Glutamatergic neuron (in vitro differentiated cells): Measurements from ENCODE around the gene KLHL14. TPM values are rescaled to one million over a fixed set of nuclear protein-coding genes. Genes with fewer than 3 reads are reported as not detected.

ENCODE experiments used
- DNase-seq: peaks from one replicate; pipeline ENCODE4 v3.0.0; 2022
- H3K27ac Mint-ChIP-seq: one replicate; pipeline ENCODE4 v1.8.0; 2020; ENCODE audit warnings: mild to moderate bottlenecking, mixed read lengths, inconsistent platforms; ENCODE audit not compliant: unreplicated experiment
- H3K27me3 Mint-ChIP-seq: one replicate; pipeline ENCODE4 v1.8.0; 2020; ENCODE audit warnings: mild to moderate bottlenecking, moderate library complexity, mixed read lengths, inconsistent platforms; ENCODE audit not compliant: unreplicated experiment
- H3K36me3 Mint-ChIP-seq: one replicate; pipeline ENCODE4 v1.8.0; 2020; ENCODE audit warnings: mild to moderate bottlenecking, mixed read lengths, inconsistent platforms; ENCODE audit not compliant: unreplicated experiment
- H3K4me1 Mint-ChIP-seq: one replicate; pipeline ENCODE4 v1.8.0; 2020; ENCODE audit warnings: mild to moderate bottlenecking, low read depth, mixed read lengths, inconsistent platforms; ENCODE audit not compliant: unreplicated experiment
- H3K4me3 Mint-ChIP-seq: one replicate; pipeline ENCODE4 v1.8.0; 2020; ENCODE audit warnings: mild to moderate bottlenecking, mixed read lengths, inconsistent platforms; ENCODE audit not compliant: unreplicated experiment
- H3K9me3 Mint-ChIP-seq: one replicate; pipeline ENCODE4 v1.8.0; 2020; ENCODE audit warnings: mild to moderate bottlenecking, moderate library complexity, mixed read lengths, inconsistent platforms; ENCODE audit not compliant: unreplicated experiment
- total RNA-seq: library from RNA; stranded (reverse); fragmentation: NEBNext Ultra II Directional; extraction: Animal tissue kit (Norgen Biotek cat#: 25700); gene quantifications from one replicate; pipeline ENCODE4 v1.2.1, GENCODE V29; 2021; ENCODE audit not compliant: unreplicated experiment
- TF ChIP-seq, protein P1 (sequence below): fragments of 200-600 bp; sonication (generic); IDR thresholded peaks from one replicate; pipeline ENCODE4 v1.5.0; 2021; ENCODE audit not compliant: partially characterized antibody, unreplicated experiment

KLHL14 gene
- total RNA-seq, 1 donor from 2014 or later, result not detected

- Mint-ChIP-seq H3K36me3 (no peaks in the 10 kb centered on the region), H3K4me3 (no peak overlapping the region), H3K27me3 (no peaks in the 10 kb centered on the region), H3K4me1 (no peaks in the 10 kb centered on the region), H3K9me3 (no peaks in the 10 kb centered on the region), H3K27ac (no peak overlapping the region)
- DNase-seq, result no peak
- TF ChIP-seq, protein P1, sequence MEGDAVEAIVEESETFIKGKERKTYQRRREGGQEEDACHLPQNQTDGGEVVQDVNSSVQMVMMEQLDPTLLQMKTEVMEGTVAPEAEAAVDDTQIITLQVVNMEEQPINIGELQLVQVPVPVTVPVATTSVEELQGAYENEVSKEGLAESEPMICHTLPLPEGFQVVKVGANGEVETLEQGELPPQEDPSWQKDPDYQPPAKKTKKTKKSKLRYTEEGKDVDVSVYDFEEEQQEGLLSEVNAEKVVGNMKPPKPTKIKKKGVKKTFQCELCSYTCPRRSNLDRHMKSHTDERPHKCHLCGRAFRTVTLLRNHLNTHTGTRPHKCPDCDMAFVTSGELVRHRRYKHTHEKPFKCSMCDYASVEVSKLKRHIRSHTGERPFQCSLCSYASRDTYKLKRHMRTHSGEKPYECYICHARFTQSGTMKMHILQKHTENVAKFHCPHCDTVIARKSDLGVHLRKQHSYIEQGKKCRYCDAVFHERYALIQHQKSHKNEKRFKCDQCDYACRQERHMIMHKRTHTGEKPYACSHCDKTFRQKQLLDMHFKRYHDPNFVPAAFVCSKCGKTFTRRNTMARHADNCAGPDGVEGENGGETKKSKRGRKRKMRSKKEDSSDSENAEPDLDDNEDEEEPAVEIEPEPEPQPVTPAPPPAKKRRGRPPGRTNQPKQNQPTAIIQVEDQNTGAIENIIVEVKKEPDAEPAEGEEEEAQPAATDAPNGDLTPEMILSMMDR, result no peak
Observed at GRCh38 chr18:32810314-32810713, 37.5 kb upstream of the KLHL14 start.

GRCh38 chr18:32805354-32805753, 32.5 kb upstream of the KLHL14 start:
- H3K36me3 Mint-ChIP-seq, result no peaks in the 10 kb centered on the region
- H3K27ac Mint-ChIP-seq, result no peak overlapping the region
- no peak overlapping the region for H3K4me3 Mint-ChIP-seq
- no peak for DNase-seq
- no peaks in the 10 kb centered on the region for H3K9me3 Mint-ChIP-seq
- peaks cover 5% of the 10 kb centered on the region for H3K4me1 Mint-ChIP-seq
- no peaks in the 10 kb centered on the region for H3K27me3 Mint-ChIP-seq
- TF ChIP-seq, protein P1, result no peak

DNA sequence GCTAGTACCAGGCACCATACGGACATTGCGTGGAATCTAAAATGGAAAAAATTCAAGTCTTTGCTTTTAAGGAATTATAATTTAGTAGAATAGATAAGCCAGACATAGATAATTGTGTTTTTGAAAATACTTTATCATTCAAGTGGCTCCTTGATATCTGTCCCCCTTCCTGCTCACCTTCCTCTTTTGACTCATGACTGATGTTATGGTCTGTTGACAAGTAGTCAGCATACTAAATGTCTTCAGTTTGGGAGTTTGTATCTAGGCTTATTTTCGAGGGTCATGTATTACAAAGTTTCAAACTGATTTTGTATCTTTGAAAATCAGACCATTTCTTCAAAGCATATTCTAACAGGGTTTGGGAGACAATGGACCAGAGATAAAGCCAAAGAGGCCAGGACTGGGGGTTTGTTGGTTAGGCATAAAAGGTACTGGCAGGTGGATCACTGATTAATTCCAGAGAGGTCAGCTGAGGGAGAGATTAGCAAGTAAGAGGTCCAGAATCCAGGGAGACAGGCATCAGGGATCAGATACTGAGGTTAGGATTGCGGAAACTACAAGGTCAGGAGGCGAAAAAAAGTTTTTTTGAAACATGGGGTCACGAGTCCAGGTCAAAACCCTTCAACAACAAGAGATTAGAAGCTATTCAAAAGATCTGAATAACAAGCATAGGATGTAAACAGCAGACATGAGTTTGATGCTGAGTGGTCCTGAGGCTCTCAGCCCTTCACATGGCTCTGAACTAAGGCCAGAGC, 31.5 kb upstream of the KLHL14 start:
- Mint-ChIP-seq H3K9me3 (no peaks in the 10 kb centered on the region), H3K27ac (no peak overlapping the region), H3K36me3 (no peaks in the 10 kb centered on the region), H3K4me1 (peaks cover 5% of the 10 kb centered on the region), H3K4me3 (no peak overlapping the region), H3K27me3 (no peaks in the 10 kb centered on the region)
- no peak for DNase-seq
- TF ChIP-seq, protein P1, result no peak

GRCh38 chr18:32803568-32803967, 30.7 kb upstream of the KLHL14 start:
- H3K4me1 Mint-ChIP-seq, result peaks cover 5% of the 10 kb centered on the region
- H3K27me3 Mint-ChIP-seq, result no peaks in the 10 kb centered on the region
- TF ChIP-seq, protein P1, result no peak
- DNase-seq, result no peak
- H3K27ac Mint-ChIP-seq, result no peak overlapping the region
- H3K9me3 Mint-ChIP-seq, result no peaks in the 10 kb centered on the region
- H3K4me3 Mint-ChIP-seq, result no peak overlapping the region
- H3K36me3 Mint-ChIP-seq, result no peaks in the 10 kb centered on the region
